HG03175 (cell line): ENCODE results near the gene GTSE1.

Source experiments
- ATAC-seq: cut with Tn5 transposase; IDR thresholded peaks from one replicate; pipeline ENCODE4 v1.9.1; 2021; ENCODE audit warnings: mild to moderate bottlenecking, moderate library complexity; ENCODE audit not compliant: unreplicated experiment

GTSE1 gene

DNA sequence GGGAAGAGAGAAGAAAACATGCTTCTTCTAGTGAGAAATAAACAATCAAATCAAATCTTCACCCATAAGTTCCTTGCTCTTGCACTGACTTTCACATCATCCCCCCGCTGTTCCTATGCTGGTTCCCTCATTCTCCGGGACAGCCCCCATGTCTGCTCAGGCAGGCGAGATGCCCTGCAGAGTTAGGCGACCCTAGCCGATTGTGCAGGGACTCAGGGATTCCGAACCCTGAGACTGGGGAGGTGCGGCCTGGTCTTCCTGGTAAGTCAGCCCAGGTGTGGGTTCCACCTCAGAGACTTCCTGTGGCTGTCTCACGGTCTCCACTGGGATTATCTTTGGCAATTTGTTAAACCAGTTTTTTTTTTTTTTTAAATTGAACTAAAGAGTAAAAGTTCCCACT, 22.3 kb upstream of the GTSE1 start:
- ATAC-seq: no peak

DNA sequence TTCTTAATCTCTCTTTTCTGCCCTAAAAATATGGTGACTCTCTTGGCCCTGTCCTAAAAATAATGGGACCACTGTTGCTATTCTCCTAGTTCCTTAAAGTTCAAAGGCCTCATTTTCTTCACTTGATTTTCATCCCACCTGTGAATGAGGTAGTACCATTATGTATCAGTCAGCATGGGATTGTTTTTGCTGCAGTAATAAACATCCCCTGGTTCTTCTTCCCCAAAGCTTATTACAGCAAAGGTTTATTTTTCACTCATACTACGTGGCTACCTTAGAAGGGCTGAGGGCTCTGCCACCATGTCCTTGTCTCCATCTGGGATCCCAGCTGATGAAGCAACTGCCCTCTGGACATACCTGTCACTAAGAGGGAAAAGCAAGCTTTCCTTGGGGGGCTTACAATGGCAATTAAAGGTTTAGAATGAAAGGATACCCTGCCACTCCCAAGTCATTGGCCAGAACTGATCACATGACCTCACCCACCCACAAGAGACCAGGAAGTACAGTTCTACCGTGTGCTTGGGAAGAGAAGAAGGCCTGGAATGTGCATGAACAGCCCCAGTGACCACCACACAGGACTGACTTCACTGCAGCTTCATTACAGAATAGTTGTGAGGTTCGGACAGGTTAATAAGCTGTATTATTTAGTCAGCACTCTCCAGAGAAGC, 21.1 kb upstream of the GTSE1 start:
- no peak for ATAC-seq

DNA sequence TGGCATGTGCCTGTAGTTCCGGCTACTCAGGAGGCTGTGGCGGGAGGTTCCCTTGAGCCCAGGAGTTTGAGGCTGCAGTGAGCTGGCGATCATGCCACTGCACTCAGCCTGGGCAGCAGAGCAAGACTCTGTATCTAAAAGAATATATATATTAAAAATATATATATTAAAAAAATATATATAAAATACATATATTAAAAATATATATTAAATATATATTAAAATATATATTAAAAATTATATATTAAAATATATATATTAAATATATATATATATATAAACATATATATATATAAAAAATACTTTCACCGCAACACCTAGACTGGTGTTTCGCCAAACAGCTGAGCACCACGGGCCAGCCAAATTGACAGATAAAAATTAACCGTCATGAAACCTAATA, 20.1 kb upstream of the GTSE1 start:
- ATAC-seq: no peak

DNA sequence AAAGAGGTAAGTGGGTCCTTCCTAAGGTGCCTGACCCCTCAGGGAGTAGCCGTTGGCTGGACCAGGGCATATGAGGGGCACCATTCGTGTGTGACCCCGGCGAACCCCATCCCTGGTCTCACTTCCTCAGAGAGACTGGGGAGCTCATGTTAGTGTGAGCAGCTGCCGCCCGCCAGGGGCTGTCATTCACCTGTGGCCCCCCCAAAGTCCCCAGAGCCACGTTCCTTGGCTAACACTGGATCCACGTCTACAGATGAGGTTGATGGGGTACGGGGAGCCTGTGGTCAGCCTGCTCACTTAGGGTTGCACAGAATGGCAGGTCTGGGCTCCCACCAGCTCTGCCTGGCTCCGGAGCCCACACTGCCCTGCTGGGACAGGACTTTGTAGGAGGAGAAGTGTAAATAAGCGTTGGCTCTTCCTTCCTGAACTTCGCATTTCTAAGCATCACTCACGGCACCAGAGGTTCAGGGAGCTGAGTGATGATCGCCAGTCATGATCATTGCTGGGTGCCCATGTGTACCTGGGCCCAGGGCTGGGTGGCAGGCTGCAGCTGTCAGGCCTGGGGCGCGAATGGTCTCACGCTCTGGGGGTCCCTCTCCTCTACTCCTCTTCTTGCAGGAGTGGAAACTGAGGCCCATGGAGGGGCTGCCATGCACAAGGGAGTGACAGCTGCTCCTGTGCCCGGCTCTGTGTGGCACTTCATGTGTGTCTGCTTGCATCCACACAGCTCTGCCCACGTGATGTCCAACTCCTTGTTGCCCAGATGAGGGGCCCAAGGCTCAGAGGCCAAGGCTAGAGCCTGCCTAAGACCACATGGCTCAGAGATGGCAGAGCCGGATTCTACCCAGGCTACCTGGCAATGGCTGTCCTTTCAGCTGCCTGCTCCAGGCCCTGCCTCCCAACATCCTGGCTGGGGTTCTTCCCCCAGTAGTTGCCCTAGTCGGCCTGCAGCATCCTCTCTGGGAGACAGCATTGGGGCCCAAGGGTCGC, 17.7 kb upstream of the GTSE1 start:
- ATAC-seq: no peak

DNA sequence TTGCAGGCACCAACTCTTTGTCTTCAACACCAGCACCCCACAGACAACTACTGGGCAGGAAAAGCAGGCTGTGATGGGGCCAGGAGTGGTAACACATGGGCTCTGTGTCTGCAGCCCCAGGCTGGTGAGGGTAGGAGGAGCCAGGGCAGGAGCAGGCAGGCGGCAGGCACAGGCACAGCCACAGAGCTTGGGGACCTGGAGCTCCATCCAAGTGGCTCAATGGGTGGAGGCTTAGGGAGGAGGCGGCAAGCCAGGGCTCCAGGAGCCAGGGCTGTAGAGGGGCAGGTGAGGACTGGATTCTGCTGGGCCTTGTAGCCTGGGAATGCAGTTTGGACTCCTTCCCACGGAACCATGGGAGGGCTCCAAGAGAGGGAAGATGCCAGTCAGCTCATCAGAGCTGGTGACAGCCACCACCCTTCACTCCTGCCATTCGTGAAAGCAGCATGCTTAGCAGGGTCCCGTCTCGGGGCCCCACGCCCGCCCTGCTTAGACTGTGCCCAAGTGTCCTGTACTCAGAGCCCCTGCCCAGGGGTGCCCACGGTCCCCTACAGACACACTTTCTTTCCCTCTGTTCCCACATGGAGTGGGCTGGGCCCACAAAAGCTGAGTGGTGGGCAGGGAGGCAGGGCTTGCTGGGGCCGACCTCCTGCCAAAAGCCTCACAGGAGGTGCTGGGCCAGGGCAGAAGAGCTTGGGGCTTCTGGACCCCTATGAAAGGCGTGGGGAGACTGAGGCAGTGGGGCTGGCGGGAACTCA, 16.4 kb upstream of the GTSE1 start:
- ATAC-seq: no peak

DNA sequence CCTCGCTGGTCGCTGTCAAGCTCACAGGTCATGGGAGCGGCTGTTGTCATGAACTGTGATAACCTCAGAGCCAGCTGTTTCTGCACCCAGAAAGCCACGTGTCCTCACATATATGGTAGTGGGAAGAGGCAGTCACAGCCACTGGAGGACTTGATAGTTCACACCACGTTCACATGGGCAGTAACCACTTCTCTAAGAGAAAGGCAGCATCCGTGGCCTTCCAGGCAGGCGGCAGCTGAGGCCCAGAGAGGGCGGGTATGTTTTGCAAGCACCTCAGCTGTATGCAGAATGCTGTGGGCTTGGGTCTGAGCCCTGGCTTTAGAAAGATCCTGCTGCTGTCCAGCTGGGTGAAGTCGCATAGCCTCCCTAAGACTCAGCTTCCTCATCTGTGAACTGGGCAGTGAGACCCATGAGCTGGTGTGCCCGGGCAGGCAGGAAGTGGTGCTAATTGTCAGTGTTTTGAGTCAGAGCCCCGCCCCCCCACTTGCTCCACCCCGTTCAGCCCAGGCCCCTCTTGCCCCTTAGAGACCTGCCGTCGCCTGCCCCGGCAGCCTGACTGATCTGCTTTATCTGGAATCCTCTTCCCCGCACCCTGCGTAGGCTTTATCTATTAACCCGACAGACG, 15.6 kb upstream of the GTSE1 start:
- no peak for ATAC-seq

DNA sequence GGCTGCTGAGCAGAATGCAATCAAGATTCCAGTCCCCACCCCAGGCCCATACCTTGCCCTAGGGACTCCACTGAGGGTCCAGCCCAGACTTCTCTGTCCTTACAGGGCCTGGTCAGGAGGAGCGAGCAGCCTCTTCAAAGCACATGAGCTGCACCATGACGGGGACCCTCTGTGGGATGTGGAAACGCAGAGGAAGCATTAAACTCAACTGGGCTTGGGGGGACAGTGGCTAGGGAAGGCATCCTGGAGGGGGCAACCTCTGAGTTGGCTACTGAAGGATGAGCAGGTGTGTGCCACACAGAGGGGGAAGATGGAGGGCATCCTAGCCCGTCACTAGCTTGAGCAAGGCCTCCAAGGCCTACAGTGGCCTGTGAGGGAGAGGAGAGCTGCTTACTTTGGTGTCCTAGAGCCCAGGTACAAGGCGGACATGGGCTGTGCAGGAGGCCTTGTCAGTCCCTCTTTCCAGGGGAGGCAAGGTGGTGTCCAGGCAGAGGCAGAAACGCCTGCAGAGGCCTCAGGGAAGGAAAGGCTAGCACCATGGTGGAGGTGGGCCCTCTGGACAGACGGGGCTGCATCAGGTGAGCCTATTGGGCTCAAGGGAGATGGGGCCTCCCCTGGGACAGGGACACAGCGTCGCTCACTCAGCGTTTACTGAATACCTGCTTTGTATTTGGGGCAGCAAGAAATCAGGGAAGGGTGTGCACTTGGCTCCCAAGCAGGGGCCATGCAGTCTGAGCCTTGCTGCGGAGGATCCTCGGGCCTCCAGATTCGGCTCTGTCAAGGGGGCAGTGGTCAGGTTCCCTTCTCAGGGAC, 14.6 kb upstream of the GTSE1 start:
- no peak for ATAC-seq

DNA sequence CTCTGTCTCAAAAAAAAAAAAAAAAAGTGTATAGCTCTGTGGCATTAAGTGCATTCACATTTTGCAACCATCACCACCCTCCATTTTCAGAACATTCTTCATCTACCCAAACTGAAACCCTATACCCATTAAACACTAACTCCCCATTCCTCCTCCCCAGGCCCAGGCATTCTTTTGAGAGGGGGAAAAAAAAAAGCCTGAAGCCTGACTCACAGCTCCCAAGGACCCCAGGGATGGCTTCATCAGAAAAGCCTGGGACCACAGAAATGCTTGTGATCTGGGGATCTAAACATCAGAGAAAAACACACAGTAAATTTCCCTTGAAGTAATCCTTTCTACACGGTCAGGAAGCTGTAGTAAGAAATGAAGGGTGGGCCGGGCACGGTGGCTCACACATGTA, 10.7 kb upstream of the GTSE1 start:
- no peak for ATAC-seq

DNA sequence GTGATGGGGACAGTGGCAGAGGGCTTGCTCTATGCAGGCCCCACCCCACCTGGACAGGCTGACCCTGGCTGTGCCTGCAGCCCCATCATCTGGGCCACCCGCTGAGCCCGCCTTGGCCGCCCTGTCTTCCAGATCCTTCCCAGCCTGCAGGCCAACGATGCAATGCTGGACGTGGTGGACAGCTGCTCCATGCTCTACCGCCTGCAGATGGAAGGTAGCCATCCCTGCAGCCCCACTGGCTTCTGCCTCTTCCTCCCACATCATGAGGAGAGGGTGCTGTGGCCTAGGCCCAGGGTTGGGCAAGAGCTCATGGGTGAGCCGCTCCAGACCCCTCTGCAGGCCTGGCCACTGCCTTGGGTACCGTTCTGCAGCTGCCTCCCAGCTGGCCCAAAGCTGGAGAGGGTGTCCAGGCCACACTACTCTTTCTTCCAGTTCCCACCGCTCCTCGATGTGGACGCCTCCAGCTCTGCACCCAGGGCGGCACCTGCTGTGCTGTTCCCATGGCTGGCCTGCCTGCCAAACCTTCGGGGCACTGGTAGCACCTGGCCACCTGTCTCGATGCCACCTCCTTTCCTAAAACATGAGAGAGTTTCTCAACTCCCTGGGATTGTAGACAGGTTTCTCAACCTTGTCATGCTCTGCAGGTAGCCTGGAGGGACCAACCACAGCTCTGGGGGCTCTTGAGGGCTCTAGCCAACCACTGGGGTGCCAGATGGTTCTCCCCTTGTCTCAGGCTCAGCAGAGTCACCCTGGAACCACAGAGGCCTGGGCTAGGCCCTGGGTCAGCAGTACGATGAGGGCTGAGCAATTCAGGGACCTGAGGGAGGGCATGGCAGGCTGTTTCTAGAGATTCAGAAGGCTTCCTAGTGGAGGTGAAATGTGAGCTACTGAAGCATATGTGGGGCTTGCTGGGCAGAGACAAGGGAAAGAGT, 9.5 kb upstream of the GTSE1 start:
- no peak for ATAC-seq

DNA sequence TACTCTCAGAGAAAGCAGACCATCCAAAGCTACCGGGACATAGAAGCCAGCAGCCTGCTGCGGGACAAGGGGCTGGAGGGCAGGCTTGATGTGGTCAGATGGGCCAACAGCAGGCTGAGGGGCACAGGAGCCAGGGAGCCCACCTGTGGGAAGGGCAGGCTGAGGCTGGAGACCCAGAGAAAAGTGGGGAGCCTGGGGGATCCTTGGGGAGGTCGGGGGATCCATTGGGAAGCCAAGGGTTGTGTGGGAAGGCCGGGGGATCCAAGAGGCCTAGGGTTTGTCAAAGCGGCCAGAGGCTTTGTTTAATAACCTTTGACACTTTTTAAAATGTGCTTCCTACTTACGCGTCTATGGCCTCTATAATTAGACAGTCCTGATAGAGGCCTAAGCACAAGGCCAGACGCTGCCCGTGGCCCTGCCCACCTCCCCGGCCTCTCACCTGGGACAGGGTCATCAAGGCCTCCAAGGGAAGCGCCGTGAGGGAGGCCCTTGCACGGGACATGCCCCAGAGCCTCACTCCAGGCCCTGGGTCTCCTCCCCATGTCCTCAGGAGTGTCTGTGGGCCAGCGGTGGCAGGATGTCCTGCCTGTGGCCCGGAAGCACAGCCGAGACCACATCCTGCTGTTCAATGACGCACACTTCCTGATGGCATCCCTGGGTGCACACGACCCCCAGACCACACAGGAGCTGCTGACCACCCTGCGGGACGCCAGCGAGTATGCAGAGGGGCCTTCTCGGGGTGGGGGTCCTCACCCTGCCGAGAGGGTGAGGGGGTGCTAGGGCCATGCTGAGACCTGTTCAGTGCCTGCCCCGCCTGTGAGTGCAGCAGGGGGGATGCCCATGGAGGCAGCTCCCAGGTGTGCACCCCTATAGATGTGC, 8.6 kb upstream of the GTSE1 start:
- ATAC-seq: peak; percentile 78

DNA sequence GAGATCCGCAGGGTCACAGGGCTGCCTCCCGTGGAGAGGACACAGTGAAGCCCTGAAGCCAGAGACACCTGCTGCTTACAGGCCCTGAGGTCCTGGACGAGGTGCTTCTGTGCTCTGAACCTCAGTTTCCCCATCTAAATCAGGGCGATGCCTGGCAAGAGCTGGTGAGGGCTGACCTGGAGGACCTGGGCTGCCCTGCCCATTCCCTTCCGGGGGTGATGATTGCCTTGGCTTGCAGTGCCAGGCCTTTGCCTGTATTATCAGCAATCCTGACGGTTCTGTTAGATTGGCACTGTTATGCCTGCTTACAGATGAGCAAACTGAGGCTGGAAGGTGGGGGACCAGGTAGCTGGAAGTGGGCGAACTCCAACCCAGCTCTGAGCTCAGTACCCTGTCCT, 7.8 kb upstream of the GTSE1 start:
- no peak for ATAC-seq

DNA sequence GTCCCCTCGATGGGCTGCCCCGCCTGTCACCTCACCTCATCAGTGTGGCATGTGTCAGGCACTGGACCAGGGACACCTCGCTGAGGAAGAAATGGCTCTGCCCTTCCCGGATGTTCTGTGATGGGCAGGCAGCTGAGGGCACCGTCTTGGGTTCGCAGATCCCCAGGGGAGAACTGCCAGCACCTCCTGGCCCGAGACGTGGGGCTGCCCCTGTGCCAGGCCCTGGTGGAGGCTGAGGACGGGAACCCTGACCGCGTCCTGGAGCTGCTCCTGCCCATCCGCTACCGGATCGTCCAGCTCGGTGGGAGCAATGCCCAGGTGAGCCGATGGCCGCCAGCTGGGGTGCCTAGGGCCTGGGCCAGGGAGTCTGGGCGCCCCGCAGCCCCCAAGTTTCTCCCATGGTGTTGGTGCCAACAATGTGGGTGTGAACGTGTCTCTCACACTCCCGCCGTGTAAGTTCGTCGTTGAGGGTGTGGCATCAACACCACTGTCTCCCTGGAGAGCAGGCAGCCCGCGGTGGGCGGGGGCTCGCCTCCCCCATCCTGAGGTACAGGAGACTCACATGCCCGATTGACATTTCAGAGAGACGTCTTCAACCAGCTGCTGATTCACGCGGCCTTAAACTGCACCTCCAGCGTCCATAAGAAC, 7.3 kb upstream of the GTSE1 start:
- no peak for ATAC-seq

DNA sequence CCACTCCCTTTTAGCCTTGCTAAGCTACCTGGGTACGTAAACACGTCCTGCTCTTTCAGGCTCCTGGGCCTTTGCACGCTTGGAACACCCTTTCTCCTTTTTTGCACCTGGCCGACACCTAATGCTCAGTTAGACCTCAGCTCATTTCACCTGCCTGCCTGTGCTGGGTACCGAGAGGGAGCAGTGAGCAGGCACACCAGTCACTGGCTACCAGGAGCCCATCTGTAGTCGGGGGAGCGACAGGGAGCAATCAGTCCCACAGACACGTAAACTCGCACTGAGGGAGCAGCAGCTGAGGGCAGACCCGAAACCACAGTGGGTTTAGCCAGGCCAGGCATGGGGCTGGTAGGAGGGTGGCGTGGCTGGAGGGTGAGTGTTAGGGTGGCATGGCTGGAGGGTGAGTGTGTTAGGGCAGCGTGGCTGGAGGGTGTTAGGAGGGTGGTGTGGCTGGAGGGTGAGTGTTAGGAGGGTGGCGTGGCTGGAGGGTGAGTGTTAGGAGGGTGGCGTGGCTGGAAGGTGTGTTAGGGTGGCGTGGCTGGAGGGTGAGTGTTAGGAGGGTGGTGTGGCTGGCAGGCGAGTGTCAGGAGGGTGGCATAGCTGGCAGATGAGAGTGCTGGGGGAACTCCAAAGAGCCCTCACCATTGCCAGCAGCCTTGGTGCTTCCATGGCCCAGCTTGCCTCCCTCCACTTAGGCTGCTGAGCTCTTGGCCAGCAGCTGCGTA, 6.4 kb upstream of the GTSE1 start:
- no peak for ATAC-seq

DNA sequence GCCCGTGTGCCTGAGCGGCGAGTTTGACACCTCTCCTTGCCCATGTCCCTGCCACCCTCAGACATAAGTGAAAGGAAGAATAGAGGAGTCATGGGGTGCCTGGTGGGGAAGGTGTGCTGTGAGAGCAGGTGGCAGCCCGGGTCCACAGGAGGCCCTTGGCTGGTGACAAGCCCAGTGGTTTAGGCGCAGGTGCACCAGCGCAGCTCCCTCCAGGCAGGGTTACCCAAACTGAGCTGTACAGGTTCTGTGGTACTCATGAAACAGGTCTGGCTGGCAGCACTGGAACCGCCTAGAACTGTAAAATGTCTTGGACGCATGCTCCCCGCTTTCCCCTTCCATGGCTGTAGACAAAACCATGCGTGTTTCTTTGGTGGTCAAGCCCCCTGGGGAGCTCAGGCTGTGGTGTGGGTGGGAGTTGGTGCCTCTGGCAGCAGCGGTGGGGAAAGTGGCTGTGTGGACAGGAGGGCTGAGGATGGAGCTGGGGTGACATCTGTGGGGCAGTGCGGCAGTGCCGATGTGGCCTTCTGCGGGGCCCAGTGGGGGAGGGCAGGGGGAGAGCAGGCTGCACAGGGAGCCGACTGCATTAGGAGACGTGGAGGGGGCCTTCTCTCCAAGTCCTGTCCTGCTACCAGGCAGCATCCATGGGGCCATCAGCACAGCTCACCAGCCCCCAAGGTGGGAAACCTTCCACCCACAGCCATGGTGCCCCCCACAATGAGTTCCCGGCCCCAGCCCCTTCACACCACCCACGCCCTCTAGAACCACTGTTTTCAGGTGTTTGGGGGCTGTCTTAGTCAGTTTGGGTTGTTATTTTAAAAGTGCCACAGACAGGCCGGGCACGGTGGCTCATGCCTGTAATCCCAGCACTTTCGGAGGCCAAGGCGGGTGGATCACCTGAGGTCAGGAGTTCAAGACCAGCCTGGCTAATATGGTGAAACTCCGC, 5.6 kb upstream of the GTSE1 start:
- ATAC-seq: no peak

DNA sequence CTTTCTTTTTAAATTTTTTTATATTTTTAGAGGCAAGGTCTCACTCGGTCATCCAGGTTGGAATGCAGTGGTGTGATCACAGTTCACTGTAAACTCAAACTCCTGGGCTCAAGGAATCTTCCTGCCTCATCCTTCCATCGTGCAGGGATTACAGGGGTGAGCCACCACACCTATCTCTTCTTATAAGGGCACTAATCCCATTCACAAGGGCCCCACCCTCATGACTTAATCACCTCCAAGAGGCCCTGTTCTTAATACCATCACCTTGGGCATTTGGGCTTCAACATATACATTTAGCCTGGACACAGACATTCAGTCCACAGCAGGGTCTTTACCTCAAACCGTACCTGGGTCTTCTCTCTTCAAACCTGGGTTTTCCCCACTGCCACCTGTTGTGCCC, 4.5 kb upstream of the GTSE1 start:
- no peak for ATAC-seq

DNA sequence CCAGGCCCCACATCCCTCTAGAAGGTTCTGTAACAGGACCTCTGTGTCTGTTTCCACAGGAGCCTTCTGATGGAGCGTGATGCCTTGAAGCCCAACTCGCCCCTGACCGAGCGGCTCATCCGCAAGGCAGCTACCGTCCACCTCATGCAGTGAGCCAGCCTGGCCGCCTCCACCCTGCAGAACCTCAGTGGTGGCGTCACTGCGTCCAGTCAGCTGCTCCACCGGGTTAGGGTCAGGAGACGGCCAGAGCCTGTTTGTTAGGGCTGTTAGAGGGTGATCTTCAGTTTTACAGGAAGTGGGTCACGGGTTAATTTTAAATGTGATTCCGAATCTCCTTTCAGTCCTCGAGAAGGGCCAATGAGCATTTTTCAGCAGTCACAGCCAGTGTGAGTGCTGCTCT, 3.9 kb upstream of the GTSE1 start:
- no peak for ATAC-seq
